Endothelial cell of umbilical vein (primary cell): Measurements from ENCODE around the gene EFHC1. TPM values are rescaled to one million over a fixed set of nuclear protein-coding genes. Genes with fewer than 3 reads are reported as not detected.
A peak's percentile ranks its signal among the peaks of the same experiment; 100 is the strongest.

Experiments
- BruUV-seq: library from RNA; stranded (reverse); fragments of 400-500 nt; replicated peaks from 2 replicates; lab custom pipeline; 2021; lab: Mats Ljungman, UMichigan
- CTCF ChIA-PET: fragments of 300-600, 350-600 bp; sonication (Branson Sonifier 250); formaldehyde crosslinking; loops from one replicate; lab custom pipeline; 2021; ENCODE audit warnings: antibody characterized with exemption, inconsistent platforms; lab: Charles Lee
- POLR2A ChIA-PET: fragments of 300-600, 350-600 bp; sonication (Branson Sonifier 250); formaldehyde crosslinking; loops from one replicate; lab custom pipeline; 2021; ENCODE audit warnings: antibody characterized with exemption, inconsistent platforms; lab: Charles Lee
- DNase-seq: peaks from one replicate; pipeline ENCODE4 v3.0.0-alpha.2; 2011; ENCODE audit warnings: low read depth, low spot score
- FAIRE-seq: peaks from 2 replicates; lab custom pipeline; 2011; peaks lifted over from hg19 to GRCh38; lab: Jason Lieb, UNC
- H2AFZ ChIP-seq: 2 replicates; pipeline ENCODE4 v1.6.0; 2012; ENCODE audit warnings: low read depth, low read length, control low read depth, inconsistent platforms
- H3K27ac ChIP-seq: 2 replicates; pipeline ENCODE4 v1.5.1; 2011; ENCODE audit warnings: low read depth, mild to moderate bottlenecking, control low read depth, low read length, moderate library complexity; ENCODE audit not compliant: insufficient read depth
- H3K27me3 ChIP-seq, 2 experiments: 2 replicates each; pipeline versions ENCODE4 v1.6.0 to v1.6.1; 2011; ENCODE audit warnings: low read length in 2 of 2, mixed read lengths in 1 of 2; ENCODE audit not compliant: control insufficient read depth in 2 of 2, insufficient read depth in 2 of 2
- H3K36me3 ChIP-seq, 2 experiments: 2 replicates in 1 of 2; 3 replicates in 1 of 2; pipeline ENCODE4 v1.5.1; 2011; ENCODE audit warnings: low read length in 2 of 2, mild to moderate bottlenecking in 1 of 2, moderate library complexity in 1 of 2; ENCODE audit not compliant: control insufficient read depth in 2 of 2, insufficient read depth in 2 of 2; ENCODE audit errors: extremely low read depth in 1 of 2
- H3K4me1 ChIP-seq: 3 replicates; pipeline ENCODE4 v1.5.1; 2011; ENCODE audit warnings: mild to moderate bottlenecking, low read length; ENCODE audit not compliant: control insufficient read depth, insufficient read depth; ENCODE audit errors: extremely low read depth
- H3K4me2 ChIP-seq: 2 replicates; pipeline ENCODE4 v1.6.1; 2011; ENCODE audit warnings: low read length, control low read depth, mixed read lengths; ENCODE audit not compliant: insufficient read depth
- H3K4me3 ChIP-seq, 3 experiments: fragments of 200-600 bp in 1 of 3; sonication (generic), shearing (Covaris generic) in 1 of 3; replicated peaks in 1 of 3; 2 replicates each; pipeline ENCODE4 v1.5.1; 2011 to 2016; ENCODE audit warnings: control low read depth in 3 of 3, low read length in 3 of 3, mild to moderate bottlenecking in 2 of 3, inconsistent platforms in 1 of 3, low read depth in 1 of 3, moderate library complexity in 1 of 3; ENCODE audit not compliant: insufficient read depth in 1 of 3
- H3K79me2 ChIP-seq: 2 replicates; pipeline ENCODE4 v1.6.0; 2012; ENCODE audit warnings: low read length, inconsistent platforms; ENCODE audit not compliant: control insufficient read depth, insufficient read depth
- H3K9ac ChIP-seq: replicated peaks from 2 replicates; pipeline ENCODE3; 2011; ENCODE audit warnings: low read length, control low read depth; ENCODE audit not compliant: insufficient read depth; ENCODE audit errors: extremely low read depth
- H3K9me1 ChIP-seq: replicated peaks from 3 replicates; pipeline ENCODE4 v1.6.0; 2011; ENCODE audit warnings: mild to moderate bottlenecking, low read length; ENCODE audit not compliant: control insufficient read depth, insufficient read depth; ENCODE audit errors: extremely low read depth
- H3K9me3 ChIP-seq: replicated peaks from 2 replicates; pipeline ENCODE4 v1.5.1; 2012; ENCODE audit warnings: low read length, inconsistent platforms; ENCODE audit not compliant: control insufficient read depth, insufficient read depth
- H4K20me1 ChIP-seq: replicated peaks from 2 replicates; pipeline ENCODE3; 2011; ENCODE audit warnings: mild to moderate bottlenecking, low read length; ENCODE audit not compliant: control insufficient read depth, insufficient read depth; ENCODE audit errors: extremely low read depth
- EZH2 ChIP-seq: IDR thresholded peaks from 2 replicates; pipeline ENCODE4 v1.6.1; 2012; ENCODE audit warnings: borderline replicate concordance, low read depth, mild to moderate bottlenecking, moderate library complexity, low read length, inconsistent platforms; ENCODE audit not compliant: severe bottlenecking
- FOS ChIP-seq: IDR thresholded peaks from 2 replicates; pipeline ENCODE4 v1.6.1; 2011; ENCODE audit warnings: mild to moderate bottlenecking, low read length, moderate library complexity, borderline replicate concordance; ENCODE audit not compliant: insufficient read depth
- GATA2 ChIP-seq: IDR thresholded peaks from 2 replicates; pipeline ENCODE4 v1.7.0; 2011; ENCODE audit warnings: low read depth, mild to moderate bottlenecking, moderate library complexity, mixed read lengths, low read length; ENCODE audit not compliant: insufficient read length, insufficient read depth
- JUN ChIP-seq: IDR thresholded peaks from 2 replicates; pipeline ENCODE4 v1.6.1; 2011; ENCODE audit warnings: borderline replicate concordance, low read depth; ENCODE audit not compliant: insufficient read length, insufficient read depth
- MYC ChIP-seq: IDR thresholded peaks from one replicate; pipeline ENCODE4 v1.6.1; 2011; ENCODE audit warnings: mild to moderate bottlenecking, low read depth, low read length
- POLR2A ChIP-seq: IDR thresholded peaks from 2 replicates; pipeline ENCODE4 v1.6.1; 2012; ENCODE audit warnings: low read depth, mild to moderate bottlenecking, control low read depth, low read length
- POLR2AphosphoS5 ChIP-seq: IDR thresholded peaks from 2 replicates; pipeline ENCODE4 v1.6.1; 2012; ENCODE audit warnings: low read depth, mild to moderate bottlenecking, control low read depth, low read length, moderate library complexity; ENCODE audit not compliant: insufficient read depth
- dilution Hi-C: fragments of 300-500 bp; cut with MboI; formaldehyde crosslinking; loops from one replicate; pipeline ENCODE4 v1.15.0; 2019; ENCODE audit warnings: low sequenced_read_pairs; ENCODE audit not compliant: extremely low pct_ligation_motif_present
- intact Hi-C: fragments of 100-400 bp; cut with micrococcal nuclease; formaldehyde crosslinking; loops from one replicate; pipeline ENCODE4 v1.10.0; 2022
- polyA plus RNA-seq, 4 experiments: library from polyadenylated mRNA; depleted of rRNA in 3 of 4; stranded (reverse) in 3 of 4; unstranded in 1 of 4; fragments of >200 nt; gene quantifications; 2 replicates each; pipeline versions ENCODE4 v1.2.1 to v1.2.3, GENCODE V29; 2011 to 2012; ENCODE audit warnings: missing spikeins in 1 of 4
- total RNA-seq: library from RNA; stranded (reverse); gene quantifications from 2 replicates; pipeline ENCODE4 v1.2.3, GENCODE V29; 2021
- TF ChIP-seq, protein P1 (sequence below): IDR thresholded peaks from 2 replicates; pipeline ENCODE4 v1.6.1; 2011; ENCODE audit not compliant: insufficient read depth, insufficient read length
- TF ChIP-seq, protein P2 (sequence below), 2 donors: IDR thresholded peaks; 1 replicate in 1 of 2; 2 replicates in 1 of 2; pipeline ENCODE4 v1.5.1; 2011; ENCODE audit warnings: low read length in 2 of 2, mild to moderate bottlenecking in 2 of 2, moderate library complexity in 2 of 2, control low read depth in 1 of 2, inconsistent platforms in 1 of 2, low read depth in 1 of 2; ENCODE audit not compliant: insufficient read depth in 1 of 2; ENCODE audit errors: extremely low read depth in 1 of 2

EFHC1 gene
- total and polyA plus RNA-seq, 2 donors (not counting 3 experiments of a cell fraction or from before 2014, with no cell fraction given), result 14.6 to 17.6 TPM

DNA sequence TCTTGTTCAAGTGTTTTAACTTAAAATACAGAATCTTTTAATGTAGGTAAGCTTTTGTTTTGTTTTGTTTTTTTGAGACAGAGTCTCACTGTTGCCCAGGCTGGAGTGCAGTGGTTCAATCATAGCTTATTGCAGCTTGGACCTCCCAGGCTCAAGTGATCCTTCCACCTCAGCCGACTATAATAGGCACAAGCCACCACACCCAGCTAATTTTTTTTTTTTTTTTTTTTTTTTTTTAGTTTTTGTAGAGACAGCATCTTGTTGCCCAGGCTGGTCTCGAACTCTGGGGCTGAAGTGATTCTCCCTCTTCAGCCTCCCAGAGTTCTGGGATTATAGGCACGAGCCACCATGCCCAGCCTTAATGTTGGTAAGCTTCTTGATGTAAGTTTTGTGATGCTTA lies 3.3 kb downstream of the EFHC1 start:
- TF ChIP-seq GATA2, result no peak
- TF ChIP-seq EZH2, result no peak
- no peak for TF ChIP-seq MYC
- TF ChIP-seq, protein P1, sequence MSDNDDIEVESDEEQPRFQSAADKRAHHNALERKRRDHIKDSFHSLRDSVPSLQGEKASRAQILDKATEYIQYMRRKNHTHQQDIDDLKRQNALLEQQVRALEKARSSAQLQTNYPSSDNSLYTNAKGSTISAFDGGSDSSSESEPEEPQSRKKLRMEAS, result no peak
- TF ChIP-seq POLR2A, result no peak
- TF ChIP-seq POLR2AphosphoS5, result no peak
- TF ChIP-seq, protein P2, sequence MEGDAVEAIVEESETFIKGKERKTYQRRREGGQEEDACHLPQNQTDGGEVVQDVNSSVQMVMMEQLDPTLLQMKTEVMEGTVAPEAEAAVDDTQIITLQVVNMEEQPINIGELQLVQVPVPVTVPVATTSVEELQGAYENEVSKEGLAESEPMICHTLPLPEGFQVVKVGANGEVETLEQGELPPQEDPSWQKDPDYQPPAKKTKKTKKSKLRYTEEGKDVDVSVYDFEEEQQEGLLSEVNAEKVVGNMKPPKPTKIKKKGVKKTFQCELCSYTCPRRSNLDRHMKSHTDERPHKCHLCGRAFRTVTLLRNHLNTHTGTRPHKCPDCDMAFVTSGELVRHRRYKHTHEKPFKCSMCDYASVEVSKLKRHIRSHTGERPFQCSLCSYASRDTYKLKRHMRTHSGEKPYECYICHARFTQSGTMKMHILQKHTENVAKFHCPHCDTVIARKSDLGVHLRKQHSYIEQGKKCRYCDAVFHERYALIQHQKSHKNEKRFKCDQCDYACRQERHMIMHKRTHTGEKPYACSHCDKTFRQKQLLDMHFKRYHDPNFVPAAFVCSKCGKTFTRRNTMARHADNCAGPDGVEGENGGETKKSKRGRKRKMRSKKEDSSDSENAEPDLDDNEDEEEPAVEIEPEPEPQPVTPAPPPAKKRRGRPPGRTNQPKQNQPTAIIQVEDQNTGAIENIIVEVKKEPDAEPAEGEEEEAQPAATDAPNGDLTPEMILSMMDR (IDR thresholded peaks at IDR 0.05; ENCODE audit: extremely low read depth in 1 of 2, insufficient read depth in 1 of 2, low read depth in 1 of 2, low read length in 2 of 2), result no peak
- TF ChIP-seq JUN, result no peak
- TF ChIP-seq FOS, result no peak
- CTCF ChIA-PET, result interaction anchor here (0.6 to 2.6 kb wide), 15 partner anchors 8 to 871 kb away, joined by 3 to 9 read pairs (median 4); no protein-coding TSS in a partner anchor
- H3K79me2 ChIP-seq, result no peaks in the 10 kb centered on the region
- peaks cover 44% of the 10 kb centered on the region for H3K4me1 ChIP-seq
- H3K36me3 ChIP-seq, result no peaks in the 10 kb centered on the region
- dilution Hi-C loops, result loop anchor here (25.0 kb wide), 1 partner anchor 114 kb away; no protein-coding TSS in a partner anchor
- H3K27me3 ChIP-seq, result no peaks in the 10 kb centered on the region
- intact Hi-C loops, result no loop called here
- no TSS peak for BruUV-seq
- H4K20me1 ChIP-seq, result no peaks in the 10 kb centered on the region
- no peak for DNase-seq
- peak overlapping the region; percentile 41 for H3K9ac ChIP-seq
- no peak overlapping the region for H2AFZ ChIP-seq
- H3K9me3 ChIP-seq, result no peaks in the 10 kb centered on the region
- no peak for FAIRE-seq
- H3K4me3 ChIP-seq, result no peak overlapping the region
- H3K27ac ChIP-seq, result peak overlapping the region; percentile 82
- H3K9me1 ChIP-seq, result no peaks in the 10 kb centered on the region
- peak overlapping the region; percentile 47 for H3K4me2 ChIP-seq
- POLR2A ChIA-PET, result interaction anchor here (0.7 to 0.8 kb wide), 2 partner anchors 66 to 86 kb away, joined by 4 to 5 read pairs; no protein-coding TSS in a partner anchor
